ENCODE data around the gene ACP5.

ACP5 gene

DNA sequence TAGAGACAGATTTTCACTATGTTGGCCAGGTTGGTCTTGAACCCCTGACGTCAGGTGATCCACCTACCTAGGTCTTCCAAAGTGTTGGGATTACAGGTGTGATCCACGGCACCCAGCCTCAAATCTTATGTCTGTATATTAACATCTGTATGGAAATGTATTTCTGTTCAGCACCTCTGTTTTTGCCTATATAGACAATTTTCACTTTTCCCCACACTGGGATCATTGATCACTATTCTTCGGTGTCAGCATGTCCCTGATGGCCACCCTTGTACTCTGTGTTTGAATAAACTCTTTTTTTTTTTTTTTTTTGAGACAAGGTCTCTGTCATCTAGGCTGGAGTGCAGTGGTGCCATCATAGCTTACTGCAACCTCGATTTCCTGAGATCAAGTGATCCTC is 16.6 kb upstream of the ACP5 start:
- TF ChIP-seq, protein P1, sequence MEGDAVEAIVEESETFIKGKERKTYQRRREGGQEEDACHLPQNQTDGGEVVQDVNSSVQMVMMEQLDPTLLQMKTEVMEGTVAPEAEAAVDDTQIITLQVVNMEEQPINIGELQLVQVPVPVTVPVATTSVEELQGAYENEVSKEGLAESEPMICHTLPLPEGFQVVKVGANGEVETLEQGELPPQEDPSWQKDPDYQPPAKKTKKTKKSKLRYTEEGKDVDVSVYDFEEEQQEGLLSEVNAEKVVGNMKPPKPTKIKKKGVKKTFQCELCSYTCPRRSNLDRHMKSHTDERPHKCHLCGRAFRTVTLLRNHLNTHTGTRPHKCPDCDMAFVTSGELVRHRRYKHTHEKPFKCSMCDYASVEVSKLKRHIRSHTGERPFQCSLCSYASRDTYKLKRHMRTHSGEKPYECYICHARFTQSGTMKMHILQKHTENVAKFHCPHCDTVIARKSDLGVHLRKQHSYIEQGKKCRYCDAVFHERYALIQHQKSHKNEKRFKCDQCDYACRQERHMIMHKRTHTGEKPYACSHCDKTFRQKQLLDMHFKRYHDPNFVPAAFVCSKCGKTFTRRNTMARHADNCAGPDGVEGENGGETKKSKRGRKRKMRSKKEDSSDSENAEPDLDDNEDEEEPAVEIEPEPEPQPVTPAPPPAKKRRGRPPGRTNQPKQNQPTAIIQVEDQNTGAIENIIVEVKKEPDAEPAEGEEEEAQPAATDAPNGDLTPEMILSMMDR (conservative IDR thresholded peaks at IDR 0.05; ENCODE audit: low read depth, low read length): no peak
- DNase-seq (ENCODE audit: low read depth): no peak
- no peak overlapping the region for H3K4me3 ChIP-seq (ENCODE audit: low read depth, low read length)

DNA sequence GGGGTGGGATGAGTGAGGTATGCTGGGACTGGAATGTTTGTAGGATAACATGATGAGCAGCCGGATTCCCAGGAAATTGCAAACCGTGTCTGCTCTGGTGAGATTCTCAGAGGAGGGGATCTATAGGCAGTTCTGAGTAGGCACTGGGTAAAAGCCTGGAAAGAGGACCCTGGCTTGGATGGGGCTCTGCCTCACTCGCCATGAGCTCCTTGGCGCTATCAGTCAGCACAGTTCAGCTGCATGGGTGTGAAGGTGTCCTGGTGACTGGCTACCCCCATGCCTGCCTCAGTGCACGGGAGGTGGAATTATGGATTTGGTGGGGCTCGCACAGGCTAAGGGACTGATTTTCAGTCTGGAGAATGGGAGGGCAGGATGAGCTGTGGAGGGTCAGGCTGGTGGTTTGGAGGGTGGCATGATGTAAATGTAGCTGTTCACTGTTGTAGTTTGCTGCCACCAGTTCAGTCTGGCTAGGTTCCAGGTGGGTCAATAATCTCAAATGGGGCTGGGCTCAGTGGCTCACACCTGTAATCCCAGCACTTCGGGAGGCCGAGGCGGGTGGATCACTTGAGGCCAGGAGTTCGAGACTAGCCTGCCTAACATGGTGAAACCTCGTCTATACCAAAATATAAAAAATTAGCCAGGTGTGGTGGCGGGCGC is 10.7 kb upstream of the ACP5 start:
- H3K4me3 ChIP-seq (ENCODE audit: low read depth, low read length): no peak overlapping the region
- TF ChIP-seq, protein P1 (conservative IDR thresholded peaks at IDR 0.05; ENCODE audit: low read depth, low read length): no peak
- DNase-seq (ENCODE audit: low read depth): no peak

DNA sequence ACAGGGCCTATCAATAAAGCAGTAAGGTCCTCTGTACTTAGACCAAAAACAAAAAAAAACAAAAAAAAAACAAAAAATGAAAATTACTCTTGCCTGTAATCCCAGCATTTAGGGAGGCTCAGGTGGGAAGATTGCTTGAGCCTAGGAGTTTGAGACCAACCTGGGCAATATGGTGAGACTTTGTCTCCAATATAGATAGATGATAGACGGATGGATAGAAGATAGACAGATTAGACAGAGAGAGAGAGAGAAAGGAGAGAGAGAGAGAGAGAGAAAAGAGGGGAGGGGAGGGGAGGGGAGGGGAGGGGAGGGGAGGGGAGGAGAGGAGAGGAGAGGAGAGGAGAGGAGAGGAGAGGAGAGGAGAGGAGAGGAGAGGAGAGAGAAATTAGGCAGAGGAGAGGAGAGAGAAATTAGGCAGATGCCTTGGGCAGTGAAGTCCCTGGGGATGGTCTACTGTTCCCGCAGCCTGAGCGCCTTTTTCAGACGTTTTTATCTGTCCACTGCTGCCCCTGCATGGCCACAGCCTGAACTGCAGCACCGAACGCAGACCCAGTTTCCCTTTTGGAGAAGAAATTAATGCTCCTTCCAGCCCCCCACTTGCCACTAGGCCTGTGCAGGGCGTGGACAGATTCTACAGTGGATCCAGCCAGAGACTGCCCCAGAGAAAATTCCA is 10.0 kb upstream of the ACP5 start:
- TF ChIP-seq, protein P1 (conservative IDR thresholded peaks at IDR 0.05; ENCODE audit: low read depth, low read length): peak; percentile 89
- peak; percentile 76 for DNase-seq (ENCODE audit: low read depth)
- H3K4me3 ChIP-seq (ENCODE audit: low read depth, low read length): no peak overlapping the region

DNA sequence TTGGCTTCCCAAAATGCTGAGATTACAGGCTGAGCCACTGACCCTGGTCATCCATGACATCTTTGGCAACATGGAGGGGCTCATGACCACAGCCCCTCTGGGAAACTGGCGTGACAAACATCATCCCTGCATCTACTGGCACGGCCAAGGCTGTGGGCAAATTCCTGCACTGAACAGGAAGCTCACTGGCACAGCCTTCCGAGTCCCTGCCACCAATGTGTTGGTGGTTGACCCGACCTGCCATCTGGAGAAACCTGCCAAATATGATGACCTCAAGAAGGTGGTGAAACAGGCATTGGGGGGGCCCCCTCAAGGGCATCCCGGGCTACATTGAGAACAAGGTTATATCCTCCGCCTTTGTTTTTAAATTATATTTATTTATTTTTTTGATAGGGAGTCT is 8.9 kb upstream of the ACP5 start:
- no peak overlapping the region for H3K4me3 ChIP-seq (ENCODE audit: low read depth, low read length)
- DNase-seq (ENCODE audit: low read depth): no peak
- TF ChIP-seq, protein P1 (conservative IDR thresholded peaks at IDR 0.05; ENCODE audit: low read depth, low read length): no peak

DNA sequence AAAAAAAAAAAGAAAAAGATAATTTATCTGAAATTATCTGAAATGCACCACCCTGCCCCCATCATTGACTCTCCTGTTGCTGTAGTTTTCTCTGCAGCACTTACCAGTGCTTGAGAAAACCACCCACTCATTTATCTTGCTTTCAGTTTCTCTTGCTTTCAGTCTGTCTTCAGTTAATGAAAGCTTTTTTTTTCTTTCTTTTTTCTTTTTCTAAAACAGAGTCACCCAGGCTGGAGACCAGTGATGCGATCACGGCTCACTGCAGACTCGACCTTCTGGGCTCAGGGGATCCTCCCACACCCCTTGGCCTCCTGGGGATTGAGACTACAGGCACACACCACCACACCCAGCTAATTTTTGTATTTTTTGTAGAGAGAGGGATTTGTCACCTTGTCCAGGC is 4.3 kb upstream of the ACP5 start:
- DNase-seq (ENCODE audit: low read depth): peak; percentile 68
- no peak overlapping the region for H3K4me3 ChIP-seq (ENCODE audit: low read depth, low read length)
- TF ChIP-seq, protein P1 (conservative IDR thresholded peaks at IDR 0.05; ENCODE audit: low read depth, low read length): no peak

DNA sequence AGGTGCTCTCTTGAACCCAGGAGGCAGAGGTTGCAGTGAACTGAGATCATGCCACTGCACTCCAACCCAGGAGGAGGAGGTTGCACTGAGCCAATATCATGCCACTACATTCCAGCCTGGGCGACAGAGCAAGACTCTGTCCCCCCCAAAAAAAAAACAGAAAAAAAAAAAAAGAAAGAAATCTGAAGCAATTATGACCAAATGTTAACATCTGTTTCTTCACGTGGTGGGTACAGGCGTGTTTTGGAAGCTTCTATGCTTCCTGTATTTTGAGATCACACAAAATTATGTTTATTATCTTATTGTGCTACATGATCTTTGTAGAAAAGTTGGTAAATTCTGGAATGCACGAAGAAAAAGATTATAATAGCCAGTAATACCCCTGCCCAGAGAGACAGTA is 2.7 kb upstream of the ACP5 start:
- TF ChIP-seq, protein P1 (conservative IDR thresholded peaks at IDR 0.05; ENCODE audit: low read depth, low read length): no peak
- no peak for DNase-seq (ENCODE audit: low read depth)
- no peak overlapping the region for H3K4me3 ChIP-seq (ENCODE audit: low read depth, low read length)

Measured in choroid plexus epithelial cell (primary cell).